BJ (cell line): ENCODE measurements around the gene CLDN1. TPM values are rescaled to one million over a fixed set of nuclear protein-coding genes. Genes with fewer than 3 reads are reported as not detected.

Experiments used
- CTCF ChIA-PET: fragments of 350-600 bp; formaldehyde crosslinking; extraction: SDS; loops from one replicate; lab custom pipeline; 2021; ENCODE audit warnings: antibody characterized with exemption, inconsistent platforms; lab: Yijun Ruan, JAX
- POLR2A ChIA-PET: fragments of 300-600 bp; sonication (Branson Sonifier 250); formaldehyde crosslinking; extraction: SDS; loops from one replicate; lab custom pipeline; 2021; ENCODE audit warnings: antibody characterized with exemption; lab: Charles Lee
- DNase-seq: peaks from one replicate; pipeline ENCODE4 v3.0.0-alpha.2; 2011; ENCODE audit warnings: low read depth
- H3K27me3 ChIP-seq: 2 replicates; pipeline ENCODE4 v1.6.0; 2011; ENCODE audit warnings: low read length; ENCODE audit not compliant: control insufficient read depth, insufficient read depth
- H3K36me3 ChIP-seq: 2 replicates; pipeline ENCODE4 v1.5.1; 2011; ENCODE audit warnings: low read length; ENCODE audit not compliant: control insufficient read depth, insufficient read depth
- H3K4me3 ChIP-seq: 2 replicates; pipeline ENCODE4 v1.5.1; 2011; ENCODE audit warnings: low read depth, mild to moderate bottlenecking, control low read depth, low read length
- polyA plus RNA-seq: library from polyadenylated mRNA; depleted of rRNA; stranded (reverse); fragments of >200 nt; gene quantifications from 2 replicates; pipeline ENCODE4 v1.2.3, GENCODE V29; 2011
- TF ChIP-seq, protein P1 (sequence below): IDR thresholded peaks from 2 replicates; pipeline ENCODE4 v1.5.1; 2011; ENCODE audit warnings: low read depth, mild to moderate bottlenecking, control low read depth, inconsistent platforms, low read length, moderate library complexity; ENCODE audit not compliant: insufficient read depth

Gene CLDN1
- polyA plus RNA-seq, 1 experiment = 1.3 TPM

GRCh38 chr3:190265796-190266195 is 56.5 kb downstream of the CLDN1 start:
- TF ChIP-seq, protein P1, sequence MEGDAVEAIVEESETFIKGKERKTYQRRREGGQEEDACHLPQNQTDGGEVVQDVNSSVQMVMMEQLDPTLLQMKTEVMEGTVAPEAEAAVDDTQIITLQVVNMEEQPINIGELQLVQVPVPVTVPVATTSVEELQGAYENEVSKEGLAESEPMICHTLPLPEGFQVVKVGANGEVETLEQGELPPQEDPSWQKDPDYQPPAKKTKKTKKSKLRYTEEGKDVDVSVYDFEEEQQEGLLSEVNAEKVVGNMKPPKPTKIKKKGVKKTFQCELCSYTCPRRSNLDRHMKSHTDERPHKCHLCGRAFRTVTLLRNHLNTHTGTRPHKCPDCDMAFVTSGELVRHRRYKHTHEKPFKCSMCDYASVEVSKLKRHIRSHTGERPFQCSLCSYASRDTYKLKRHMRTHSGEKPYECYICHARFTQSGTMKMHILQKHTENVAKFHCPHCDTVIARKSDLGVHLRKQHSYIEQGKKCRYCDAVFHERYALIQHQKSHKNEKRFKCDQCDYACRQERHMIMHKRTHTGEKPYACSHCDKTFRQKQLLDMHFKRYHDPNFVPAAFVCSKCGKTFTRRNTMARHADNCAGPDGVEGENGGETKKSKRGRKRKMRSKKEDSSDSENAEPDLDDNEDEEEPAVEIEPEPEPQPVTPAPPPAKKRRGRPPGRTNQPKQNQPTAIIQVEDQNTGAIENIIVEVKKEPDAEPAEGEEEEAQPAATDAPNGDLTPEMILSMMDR = no peak
- ChIA-PET POLR2A (no interaction called here), CTCF (interaction anchor here (0.6 to 1.4 kb wide), 2 partner anchors 9 to 149 kb away, joined by 3 to 4 read pairs; no protein-coding TSS in a partner anchor)
- Histone ChIP-seq H3K36me3 (no peaks in the 10 kb centered on the region), H3K27me3 (no peaks in the 10 kb centered on the region), H3K4me3 (no peak overlapping the region)
- DNase-seq = peak; percentile 19

DNA sequence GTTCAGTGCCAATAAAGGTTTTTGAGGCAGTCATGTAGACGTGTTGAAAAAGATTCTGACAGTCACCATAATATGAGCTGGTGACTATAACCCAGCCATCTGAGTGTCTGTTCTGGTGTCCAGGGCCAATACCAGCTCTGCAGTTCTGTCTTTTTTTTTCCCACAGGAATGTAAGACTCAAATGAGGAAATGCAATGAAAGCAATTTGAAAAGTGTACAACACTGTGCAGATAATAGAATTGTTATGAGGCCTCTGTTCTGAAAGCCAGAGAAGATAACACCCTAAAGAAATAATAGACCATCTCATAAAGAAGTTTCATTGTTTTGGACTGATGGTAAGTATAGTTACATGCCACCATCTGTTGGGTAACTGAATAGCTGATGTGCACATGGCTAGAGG is 57.1 kb downstream of the CLDN1 start:
- H3K36me3 ChIP-seq = no peaks in the 10 kb centered on the region
- no peak for DNase-seq
- TF ChIP-seq, protein P1 = no peak
- no peaks in the 10 kb centered on the region for H3K27me3 ChIP-seq
- H3K4me3 ChIP-seq = no peak overlapping the region
- CTCF ChIA-PET = interaction anchor here (0.6 to 1.4 kb wide), 2 partner anchors 8 to 40 kb away, joined by 4 read pairs; no protein-coding TSS in a partner anchor
- POLR2A ChIA-PET = interaction anchor here (0.7 kb wide), 1 partner anchor 17 kb away, joined by 4 read pairs; no protein-coding TSS in a partner anchor

GRCh38 chr3:190261740-190262139 is 60.5 kb downstream of the CLDN1 start:
- TF ChIP-seq, protein P1 = no peak
- ChIA-PET CTCF (no interaction called here), POLR2A (no interaction called here)

GRCh38 chr3:190261015-190261414 is 61.2 kb downstream of the CLDN1 start:
- ChIA-PET CTCF (no interaction called here), POLR2A (interaction anchor here (0.6 kb wide), 1 partner anchor 14 kb away, joined by 4 read pairs; no protein-coding TSS in a partner anchor)
- H3K27me3 ChIP-seq = no peaks in the 10 kb centered on the region
- TF ChIP-seq, protein P1 = no peak
- DNase-seq = no peak
- no peak overlapping the region for H3K4me3 ChIP-seq
- no peaks in the 10 kb centered on the region for H3K36me3 ChIP-seq

More at GRCh38 chr3:190261740-190262139, 60.5 kb downstream of the CLDN1 start:
- Histone ChIP-seq H3K4me3 (no peak overlapping the region), H3K27me3 (no peaks in the 10 kb centered on the region), H3K36me3 (no peaks in the 10 kb centered on the region)
- no peak for DNase-seq

DNA sequence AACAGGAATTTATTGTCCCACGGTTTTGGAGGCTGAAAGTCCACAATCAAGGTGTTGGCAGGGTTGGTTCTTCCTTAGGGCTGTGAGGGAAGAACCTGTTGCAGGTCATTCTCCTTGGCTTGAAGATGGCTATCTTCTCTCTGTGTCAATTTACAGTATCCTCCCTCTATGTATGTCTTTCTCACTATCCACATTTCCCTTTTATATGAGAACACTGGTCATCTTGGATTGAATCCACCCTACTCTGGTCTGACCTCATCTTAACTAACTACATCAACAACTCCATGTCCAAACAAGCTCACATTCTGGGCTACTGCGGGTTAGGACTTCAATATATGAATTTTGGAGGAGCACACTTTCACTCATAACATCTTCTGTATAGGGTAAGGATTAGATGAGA is 61.9 kb downstream of the CLDN1 start:
- Histone ChIP-seq H3K27me3 (no peaks in the 10 kb centered on the region), H3K4me3 (no peak overlapping the region), H3K36me3 (no peaks in the 10 kb centered on the region)
- no peak for DNase-seq
- CTCF ChIA-PET = interaction anchor here (1.0 kb wide), 1 partner anchor 35 kb away, joined by 3 read pairs; no protein-coding TSS in a partner anchor
- POLR2A ChIA-PET = no interaction called here
- TF ChIP-seq, protein P1 = no peak
